Measurements from ENCODE around the gene CD300LB.

GRCh38 chr17:74532115-74532514, 840 bp upstream of the CD300LB start:
- no peak for TF ChIP-seq CTCF (optimal IDR thresholded peaks at IDR 0.05 in 1 of 3, IDR thresholded peaks at IDR 0.05 in 1 of 3, conservative IDR thresholded peaks at IDR 0.05 in 1 of 3; ENCODE audit: extremely low read depth in 1 of 3, insufficient read depth in 2 of 3, low read length in 3 of 3)
- no peak for TF ChIP-seq EZH2 (IDR thresholded peaks at IDR 0.05; ENCODE audit: low read length)

Data from keratinocyte (primary cell).